ENCODE data around the gene ADISSP. TPM values are rescaled to one million over a fixed set of nuclear protein-coding genes. Genes with fewer than 3 reads are reported as not detected.
A peak's percentile ranks its signal among the peaks of the same experiment; 100 is the strongest.
"Not testable (repeated sequence)": the region's sequence is repeated elsewhere in the genome, so short reads cannot be mapped to it uniquely, and the experiment has no call there.

Gene ADISSP
- total RNA-seq, 1 experiment from 2014 or later, result 80.3 TPM

- CTCF ChIA-PET; H3K9me3 ChIP-seq (ENCODE audit: low read depth, low read length, poor library complexity, severe bottlenecking); BruUV-seq (replicated peaks); H3K4me3 ChIP-seq (ENCODE audit: low read depth, low read length, poor library complexity, severe bottlenecking); H3K27me3 ChIP-seq (replicated peaks; ENCODE audit: insufficient read depth, low read depth, low read length, poor library complexity); POLR2A ChIA-PET (ENCODE audit: low non-redundant PET); H3K27ac ChIP-seq (ENCODE audit: low read depth, low read length, poor library complexity, severe bottlenecking); H3K36me3 ChIP-seq (ENCODE audit: insufficient read depth, low read length, poor library complexity, severe bottlenecking); DNase-seq (ENCODE audit: low spot score): not testable (repeated sequence)
- H3K4me1 ChIP-seq (ENCODE audit: insufficient read depth, low read length, poor library complexity, severe bottlenecking), result peaks cover 11% of the 10 kb centered on the region
- intact Hi-C loops (cut with micrococcal nuclease; ENCODE audit: unreplicated experiment), result loop anchor here (5.0 kb wide), 1 partner anchor 68 kb away; no protein-coding TSS in a partner anchor
Observed at GRCh38 chr20:3789201-3789600, 21.6 kb upstream of the ADISSP start.

GRCh38 chr20:3788685-3789155, 21.2 kb upstream of the ADISSP start:
- intact Hi-C loops (cut with micrococcal nuclease; ENCODE audit: unreplicated experiment), result loop anchor here (5.0 kb wide), 1 partner anchor 69 kb away; no protein-coding TSS in a partner anchor
- no peaks in the 10 kb centered on the region for H3K9me3 ChIP-seq (ENCODE audit: low read depth, low read length, poor library complexity, severe bottlenecking)
- H3K4me3 ChIP-seq (ENCODE audit: low read depth, low read length, poor library complexity, severe bottlenecking), result no peak overlapping the region
- H3K4me1 ChIP-seq (ENCODE audit: insufficient read depth, low read length, poor library complexity, severe bottlenecking), result peaks cover 16% of the 10 kb centered on the region
- TF ChIP-seq CTCF (conservative IDR thresholded peaks at IDR 0.05; ENCODE audit: low read depth, low read length) (no peak), EZH2 (IDR thresholded peaks at IDR 0.05; ENCODE audit: borderline replicate concordance, low read depth, low read length, poor library complexity, severe bottlenecking) (no peak)
- CTCF ChIA-PET, result no interaction called here
- H3K36me3 ChIP-seq (ENCODE audit: insufficient read depth, low read length, poor library complexity, severe bottlenecking), result no peaks in the 10 kb centered on the region
- POLR2A ChIA-PET (ENCODE audit: low non-redundant PET), result no interaction called here
- no TSS peak for BruUV-seq (replicated peaks)
- H3K27ac ChIP-seq (ENCODE audit: low read depth, low read length, poor library complexity, severe bottlenecking), result no peak overlapping the region
- H3K27me3 ChIP-seq (replicated peaks; ENCODE audit: insufficient read depth, low read depth, low read length, poor library complexity), result no peaks in the 10 kb centered on the region
- no peak for DNase-seq (ENCODE audit: low spot score)

- Histone ChIP-seq H3K36me3 (ENCODE audit: insufficient read depth, low read length, poor library complexity, severe bottlenecking) (no peaks in the 10 kb centered on the region), H3K9me3 (ENCODE audit: low read depth, low read length, poor library complexity, severe bottlenecking) (no peaks in the 10 kb centered on the region), H3K4me3 (ENCODE audit: low read depth, low read length, poor library complexity, severe bottlenecking) (peak overlapping the region; percentile 23), H3K27me3 (replicated peaks; ENCODE audit: insufficient read depth, low read depth, low read length, poor library complexity) (no peaks in the 10 kb centered on the region), H3K4me1 (ENCODE audit: insufficient read depth, low read length, poor library complexity, severe bottlenecking) (peaks cover 19% of the 10 kb centered on the region), H3K27ac (ENCODE audit: low read depth, low read length, poor library complexity, severe bottlenecking) (no peak overlapping the region)
- intact Hi-C loops (cut with micrococcal nuclease; ENCODE audit: unreplicated experiment), result loop anchor here (1.0 to 5.0 kb wide), 2 partner anchors 33 to 70 kb away; partner anchors contain the start of gene AP5S1
- POLR2A ChIA-PET (ENCODE audit: low non-redundant PET), result interaction anchor here (1.0 kb wide), 1 partner anchor 33 kb away, joined by 3 read pairs; the partner anchor contains the start of gene AP5S1
- BruUV-seq (replicated peaks), result no TSS peak
- CTCF ChIA-PET, result interaction anchor here (0.7 to 2.9 kb wide), 5 partner anchors 33 to 298 kb away, joined by 3 to 21 read pairs (median 7); partner anchors contain the start of gene AP5S1
- no peak for DNase-seq (ENCODE audit: low spot score)
- TF ChIP-seq CTCF (conservative IDR thresholded peaks at IDR 0.05; ENCODE audit: low read depth, low read length) (no peak), EZH2 (IDR thresholded peaks at IDR 0.05; ENCODE audit: borderline replicate concordance, low read depth, low read length, poor library complexity, severe bottlenecking) (no peak)
Observed at GRCh38 chr20:3787324-3788014, 19.9 kb upstream of the ADISSP start.
